ENCODE results near the gene B4GALT6. TPM values are rescaled to one million over a fixed set of nuclear protein-coding genes. Genes with fewer than 3 reads are reported as not detected.

Gene B4GALT6
- total RNA-seq, 1 experiment from 2014 or later = 0.78 TPM

DNA sequence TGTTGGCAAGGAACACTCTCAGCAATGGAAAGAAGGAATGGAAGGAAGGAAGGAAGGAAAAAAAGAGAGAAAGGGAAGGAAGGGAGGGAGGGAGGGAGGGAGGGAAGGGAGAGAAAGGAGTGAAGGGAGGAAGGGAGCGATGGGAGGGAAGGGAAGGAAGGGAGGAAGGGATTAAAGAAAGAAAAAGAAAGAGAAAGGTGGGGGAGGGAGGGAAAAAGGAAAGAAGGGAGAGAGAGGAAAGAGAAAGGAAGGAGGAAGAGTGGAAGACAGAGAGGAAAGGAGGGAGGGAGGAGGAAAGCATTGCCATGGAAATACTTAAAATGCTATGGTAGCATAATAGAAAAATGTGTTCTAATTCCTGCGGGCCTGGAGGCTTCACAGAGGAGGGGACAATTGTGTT, 70.3 kb downstream of the B4GALT6 start:
- no peak for DNase-seq (ENCODE audit: low read depth)
- in situ Hi-C loops (cut with HindIII; ENCODE audit: low pct_unique_long_range_greater_than_20kb, low sequenced_read_pairs) = no loop called here

DNA sequence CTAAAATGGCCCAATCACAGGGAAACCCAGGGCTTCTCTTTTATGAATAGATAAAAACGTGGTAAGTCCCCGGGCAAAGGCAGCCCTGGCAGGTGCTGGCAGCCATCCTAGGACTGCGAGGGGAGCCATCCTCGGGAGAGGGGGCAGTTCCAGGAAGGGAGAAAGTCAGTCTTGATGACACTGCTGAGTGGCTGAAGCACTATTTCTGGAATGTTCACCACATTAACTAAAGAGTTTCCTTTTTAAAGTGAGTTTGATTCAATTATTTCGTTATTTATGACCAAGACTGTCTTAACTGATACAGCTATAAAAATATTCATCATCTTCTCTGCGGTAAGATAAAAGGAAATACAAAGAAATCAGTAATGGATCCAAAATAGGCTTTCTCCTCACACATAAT, 72.3 kb downstream of the B4GALT6 start:
- DNase-seq (ENCODE audit: low read depth) = no peak
- in situ Hi-C loops (cut with HindIII; ENCODE audit: low pct_unique_long_range_greater_than_20kb, low sequenced_read_pairs) = no loop called here

GRCh38 chr18:31611511-31611910, 72.9 kb downstream of the B4GALT6 start:
- in situ Hi-C loops (cut with HindIII; ENCODE audit: low pct_unique_long_range_greater_than_20kb, low sequenced_read_pairs) = no loop called here
- DNase-seq (ENCODE audit: low read depth) = no peak

DNA sequence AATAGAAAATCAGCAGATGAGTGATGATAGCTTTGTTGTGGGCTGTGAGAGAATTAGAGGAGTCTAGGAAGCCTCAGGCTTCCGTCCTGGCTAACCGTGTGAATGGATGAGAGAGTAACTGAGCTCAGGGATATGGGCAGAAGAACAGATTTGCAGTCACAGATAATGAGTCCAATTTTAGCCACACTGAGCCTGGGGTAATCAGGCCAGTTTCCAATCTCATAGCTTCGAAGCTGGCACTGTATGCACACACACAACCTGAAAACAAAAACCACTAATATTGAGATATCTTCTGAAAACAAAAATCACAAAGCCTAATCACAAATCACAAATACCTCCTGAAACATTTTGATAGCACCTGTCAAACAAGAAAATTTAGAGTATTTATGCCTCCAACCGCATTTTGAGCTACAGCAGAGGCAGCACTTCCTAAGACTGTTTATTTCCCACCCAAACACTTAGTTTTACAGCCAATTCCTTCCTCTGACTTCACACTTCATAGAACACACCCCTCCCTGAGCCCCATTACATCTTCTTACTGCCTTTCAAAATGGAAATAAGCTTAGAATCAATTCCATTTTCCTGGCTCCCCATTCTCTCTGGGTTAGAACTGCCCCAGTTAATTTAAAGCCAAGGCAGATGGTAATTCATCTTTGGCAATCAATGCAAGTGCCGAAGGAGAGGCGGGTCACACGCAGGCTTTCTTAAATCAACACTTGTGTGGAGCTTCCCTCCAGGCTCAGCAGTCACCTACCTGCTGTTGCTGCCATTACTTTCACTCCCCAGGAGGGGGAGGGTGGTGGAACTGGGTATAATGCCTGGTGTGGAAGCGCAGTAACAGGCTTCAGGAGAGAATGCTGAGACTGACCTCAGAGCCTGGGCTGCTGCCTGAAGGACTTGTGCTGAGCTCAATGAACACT, 73.8 kb downstream of the B4GALT6 start:
- DNase-seq (ENCODE audit: low read depth) = no peak
- in situ Hi-C loops (cut with HindIII; ENCODE audit: low pct_unique_long_range_greater_than_20kb, low sequenced_read_pairs) = no loop called here

- in situ Hi-C loops (cut with HindIII; ENCODE audit: low pct_unique_long_range_greater_than_20kb, low sequenced_read_pairs) = no loop called here
These were observed 74.5 kb downstream of the B4GALT6 start for GRCh38 chr18:31609886-31610285.

GRCh38 chr18:31607384-31607783, 77.0 kb downstream of the B4GALT6 start:
- in situ Hi-C loops (cut with HindIII; ENCODE audit: low pct_unique_long_range_greater_than_20kb, low sequenced_read_pairs) = no loop called here
- no peak for DNase-seq (ENCODE audit: low read depth)

More at GRCh38 chr18:31609886-31610285, 74.5 kb downstream of the B4GALT6 start:
- DNase-seq (ENCODE audit: low read depth) = no peak

GRCh38 chr18:31606265-31606664, 78.1 kb downstream of the B4GALT6 start:
- in situ Hi-C loops (cut with HindIII; ENCODE audit: low pct_unique_long_range_greater_than_20kb, low sequenced_read_pairs) = no loop called here

GRCh38 chr18:31603315-31603714, 81.1 kb downstream of the B4GALT6 start:
- in situ Hi-C loops (cut with HindIII; ENCODE audit: low pct_unique_long_range_greater_than_20kb, low sequenced_read_pairs) = no loop called here
- no peak for DNase-seq (ENCODE audit: low read depth)

More at GRCh38 chr18:31606265-31606664, 78.1 kb downstream of the B4GALT6 start:
- DNase-seq (ENCODE audit: low read depth) = no peak

DNA sequence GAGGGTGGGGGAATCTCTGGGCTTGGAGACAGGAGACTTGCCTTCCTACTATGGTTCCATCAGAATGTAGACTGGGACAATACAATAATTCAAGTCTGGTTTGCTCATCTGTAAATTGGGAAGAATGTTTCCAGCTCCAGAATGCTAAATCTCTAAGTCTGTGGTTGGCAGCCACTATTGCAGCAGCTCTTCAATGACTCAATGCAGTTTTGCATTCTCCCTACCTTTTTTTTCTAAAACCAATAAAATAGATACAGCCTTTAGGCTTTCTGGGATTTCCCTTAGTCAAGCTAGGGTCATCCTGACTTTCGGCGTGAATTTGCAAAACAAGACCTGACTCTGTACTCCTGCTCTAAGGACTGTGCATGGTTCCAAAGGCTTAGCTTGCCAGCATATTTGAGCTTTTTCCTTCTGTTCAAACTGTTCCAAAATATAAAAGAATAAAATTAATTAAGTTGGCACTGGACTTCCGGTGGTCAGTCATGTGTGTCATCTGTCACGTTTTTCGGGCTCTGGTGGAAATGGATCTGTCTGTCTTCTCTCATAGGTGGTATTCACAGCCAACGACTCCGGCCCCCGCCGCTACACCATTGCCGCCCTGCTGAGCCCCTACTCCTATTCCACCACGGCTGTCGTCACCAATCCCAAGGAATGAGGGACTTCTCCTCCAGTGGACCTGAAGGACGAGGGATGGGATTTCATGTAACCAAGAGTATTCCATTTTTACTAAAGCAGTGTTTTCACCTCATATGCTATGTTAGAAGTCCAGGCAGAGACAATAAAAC, 86.2 kb downstream of the B4GALT6 start:
- in situ Hi-C loops (cut with HindIII; ENCODE audit: low pct_unique_long_range_greater_than_20kb, low sequenced_read_pairs) = no loop called here
- no peak for DNase-seq (ENCODE audit: low read depth)

DNA sequence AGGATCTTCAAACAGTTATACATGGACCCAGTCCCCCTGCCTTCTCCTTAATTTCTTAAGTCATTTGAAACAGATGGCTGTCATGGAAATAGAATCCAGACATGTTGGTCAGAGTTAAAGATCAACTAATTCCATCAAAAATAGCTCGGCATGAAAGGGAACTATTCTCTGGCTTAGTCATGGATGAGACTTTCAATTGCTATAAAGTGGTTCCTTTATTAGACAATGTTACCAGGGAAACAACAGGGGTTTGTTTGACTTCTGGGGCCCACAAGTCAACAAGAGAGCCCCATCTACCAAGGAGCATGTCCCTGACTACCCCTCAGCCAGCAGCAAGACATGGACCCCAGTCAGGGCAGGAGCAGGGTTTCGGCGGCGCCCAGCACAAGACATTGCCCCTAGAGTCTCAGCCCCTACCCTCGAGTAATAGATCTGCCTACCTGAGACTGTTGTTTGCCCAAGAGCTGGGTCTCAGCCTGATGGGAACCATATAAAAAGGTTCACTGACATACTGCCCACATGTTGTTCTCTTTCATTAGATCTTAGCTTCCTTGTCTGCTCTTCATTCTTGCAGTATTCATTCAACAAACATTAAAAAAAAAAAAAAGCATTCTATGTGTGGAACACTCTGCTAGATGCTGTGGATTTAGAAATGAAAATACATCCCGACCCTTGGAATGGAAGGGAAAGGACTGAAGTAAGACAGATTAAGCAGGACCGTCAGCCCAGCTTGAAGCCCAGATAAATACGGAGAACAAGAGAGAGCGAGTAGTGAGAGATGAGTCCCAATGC, 88.1 kb downstream of the B4GALT6 start:
- DNase-seq (ENCODE audit: low read depth) = peak; percentile 2
- in situ Hi-C loops (cut with HindIII; ENCODE audit: low pct_unique_long_range_greater_than_20kb, low sequenced_read_pairs) = no loop called here

DNA sequence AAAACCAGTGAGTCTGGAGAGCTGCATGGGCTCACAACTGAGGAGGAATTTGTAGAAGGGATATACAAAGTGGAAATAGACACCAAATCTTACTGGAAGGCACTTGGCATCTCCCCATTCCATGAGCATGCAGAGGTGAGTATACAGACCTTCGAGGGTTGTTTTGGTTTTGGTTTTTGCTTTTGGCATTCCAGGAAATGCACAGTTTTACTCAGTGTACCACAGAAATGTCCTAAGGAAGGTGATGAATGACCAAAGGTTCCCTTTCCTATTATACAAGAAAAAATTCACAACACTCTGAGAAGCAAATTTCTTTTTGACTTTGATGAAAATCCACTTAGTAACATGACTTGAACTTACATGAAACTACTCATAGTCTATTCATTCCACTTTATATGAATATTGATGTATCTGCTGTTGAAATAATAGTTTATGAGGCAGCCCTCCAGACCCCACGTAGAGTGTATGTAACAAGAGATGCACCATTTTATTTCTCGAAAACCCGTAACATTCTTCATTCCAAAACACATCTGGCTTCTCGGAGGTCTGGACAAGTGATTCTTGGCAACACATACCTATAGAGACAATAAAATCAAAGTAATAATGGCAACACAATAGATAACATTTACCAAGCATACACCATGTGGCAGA, 89.1 kb downstream of the B4GALT6 start:
- in situ Hi-C loops (cut with HindIII; ENCODE audit: low pct_unique_long_range_greater_than_20kb, low sequenced_read_pairs) = no loop called here
- no peak for DNase-seq (ENCODE audit: low read depth)

DNA sequence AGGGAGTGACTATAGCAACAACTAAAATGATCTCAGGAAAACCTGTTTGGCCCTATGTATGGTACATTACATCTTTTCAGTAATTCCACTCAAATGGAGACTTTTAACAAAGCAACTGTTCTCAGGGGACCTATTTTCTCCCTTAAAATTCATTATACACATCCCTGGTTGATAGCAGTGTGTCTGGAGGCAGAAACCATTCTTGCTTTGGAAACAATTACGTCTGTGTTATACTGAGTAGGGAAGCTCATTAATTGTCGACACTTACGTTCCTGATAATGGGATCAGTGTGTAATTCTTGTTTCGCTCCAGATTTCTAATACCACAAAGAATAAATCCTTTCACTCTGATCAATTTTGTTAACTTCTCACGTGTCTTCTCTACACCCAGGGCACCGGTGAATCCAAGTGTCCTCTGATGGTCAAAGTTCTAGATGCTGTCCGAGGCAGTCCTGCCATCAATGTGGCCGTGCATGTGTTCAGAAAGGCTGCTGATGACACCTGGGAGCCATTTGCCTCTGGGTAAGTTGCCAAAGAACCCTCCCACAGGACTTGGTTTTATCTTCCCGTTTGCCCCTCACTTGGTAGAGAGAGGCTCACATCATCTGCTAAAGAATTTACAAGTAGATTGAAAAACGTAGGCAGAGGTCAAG, 91.7 kb downstream of the B4GALT6 start:
- in situ Hi-C loops (cut with HindIII; ENCODE audit: low pct_unique_long_range_greater_than_20kb, low sequenced_read_pairs) = no loop called here
- DNase-seq (ENCODE audit: low read depth) = no peak

GRCh38 chr18:31591628-31592027, 92.8 kb downstream of the B4GALT6 start, which contains the start of gene TTR:
Gene TTR (plus strand): TSS chr18:31591877. CDS start chr18:31591903, 26 bp downstream.
- DNase-seq (ENCODE audit: low read depth) = no peak
- in situ Hi-C loops (cut with HindIII; ENCODE audit: low pct_unique_long_range_greater_than_20kb, low sequenced_read_pairs) = no loop called here

- in situ Hi-C loops (cut with HindIII; ENCODE audit: low pct_unique_long_range_greater_than_20kb, low sequenced_read_pairs) = no loop called here
- DNase-seq (ENCODE audit: low read depth) = no peak
These were observed 93.3 kb downstream of the B4GALT6 start for GRCh38 chr18:31591113-31591512.

- no peak for DNase-seq (ENCODE audit: low read depth)
- in situ Hi-C loops (cut with HindIII; ENCODE audit: low pct_unique_long_range_greater_than_20kb, low sequenced_read_pairs) = no loop called here
These were observed 93.8 kb downstream of the B4GALT6 start for GRCh38 chr18:31590570-31590969.

DNA sequence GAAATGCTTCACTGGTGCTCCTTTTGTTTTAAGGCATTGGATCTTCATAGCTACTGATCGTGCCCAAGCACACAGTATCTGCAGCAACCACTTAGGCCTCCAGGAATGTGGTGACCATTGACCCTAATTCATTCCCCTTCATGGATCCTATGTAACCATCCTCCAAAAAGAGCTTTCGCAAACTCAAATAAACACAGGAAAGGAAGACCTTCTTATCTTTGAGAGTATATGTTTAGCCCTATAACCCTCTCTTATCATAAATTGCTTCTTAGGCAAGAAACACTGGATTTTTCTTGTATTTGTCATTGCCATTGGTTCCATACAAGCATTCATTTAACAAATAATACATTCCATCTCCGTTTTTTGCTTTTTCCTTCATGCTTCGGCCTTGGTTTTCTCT, 96.9 kb downstream of the B4GALT6 start:
- no peak for DNase-seq (ENCODE audit: low read depth)
- in situ Hi-C loops (cut with HindIII; ENCODE audit: low pct_unique_long_range_greater_than_20kb, low sequenced_read_pairs) = no loop called here

DNA sequence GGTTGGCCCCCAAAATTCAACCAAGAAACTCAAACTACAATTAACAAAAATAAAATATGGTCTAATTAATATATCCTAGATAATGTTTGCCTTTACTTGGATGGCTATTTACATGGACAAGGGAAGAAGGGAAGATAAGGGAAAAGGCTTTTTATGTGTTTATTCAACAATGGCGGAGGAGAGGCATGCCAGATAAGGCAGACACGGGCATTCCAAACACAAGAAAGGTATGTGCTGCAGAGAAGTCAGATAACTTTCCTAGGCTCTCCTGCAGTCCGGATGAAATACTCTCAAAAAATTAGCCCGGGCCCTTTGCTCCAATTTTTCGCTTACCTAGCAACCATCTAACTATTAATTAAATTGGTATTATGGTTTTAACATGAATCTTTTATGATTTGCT, 97.8 kb downstream of the B4GALT6 start:
- in situ Hi-C loops (cut with HindIII; ENCODE audit: low pct_unique_long_range_greater_than_20kb, low sequenced_read_pairs) = no loop called here

GRCh38 chr18:31585991-31586390, 98.4 kb downstream of the B4GALT6 start:
- in situ Hi-C loops (cut with HindIII; ENCODE audit: low pct_unique_long_range_greater_than_20kb, low sequenced_read_pairs) = no loop called here
- no peak for DNase-seq (ENCODE audit: low read depth)

More for the DNA sequence above, 97.8 kb downstream of the B4GALT6 start:
- DNase-seq (ENCODE audit: low read depth) = no peak

Measured in Caki2 (cell line).